Glomerular visceral epithelial cell (primary cell): Measurements from ENCODE around the gene LY86.

Experiments used
- DNase-seq: peaks from one replicate; pipeline ENCODE4 v3.0.0-alpha.2; 2016; ENCODE audit errors: extremely low spot score

LY86 gene

DNA sequence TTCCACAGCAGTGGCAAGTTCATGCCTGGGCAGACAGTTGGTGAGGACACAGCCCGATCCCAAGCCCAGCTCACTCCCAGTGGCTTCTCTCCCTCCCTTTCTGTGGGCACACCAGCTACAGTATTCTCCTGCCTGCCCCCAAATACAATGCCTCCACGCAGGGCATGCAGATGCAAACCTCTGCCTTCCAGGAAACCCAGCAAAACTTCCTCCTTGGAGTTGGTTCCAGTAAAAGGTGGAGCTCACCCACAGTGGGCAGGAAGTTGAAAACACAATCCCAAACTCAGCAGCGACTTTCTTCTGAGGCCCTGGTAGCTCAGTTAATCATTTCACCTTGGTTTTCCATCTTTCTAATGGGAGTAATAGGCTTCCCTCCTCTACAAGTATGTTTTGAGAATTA is 93.7 kb downstream of the LY86 start:
- DNase-seq = no peak

DNA sequence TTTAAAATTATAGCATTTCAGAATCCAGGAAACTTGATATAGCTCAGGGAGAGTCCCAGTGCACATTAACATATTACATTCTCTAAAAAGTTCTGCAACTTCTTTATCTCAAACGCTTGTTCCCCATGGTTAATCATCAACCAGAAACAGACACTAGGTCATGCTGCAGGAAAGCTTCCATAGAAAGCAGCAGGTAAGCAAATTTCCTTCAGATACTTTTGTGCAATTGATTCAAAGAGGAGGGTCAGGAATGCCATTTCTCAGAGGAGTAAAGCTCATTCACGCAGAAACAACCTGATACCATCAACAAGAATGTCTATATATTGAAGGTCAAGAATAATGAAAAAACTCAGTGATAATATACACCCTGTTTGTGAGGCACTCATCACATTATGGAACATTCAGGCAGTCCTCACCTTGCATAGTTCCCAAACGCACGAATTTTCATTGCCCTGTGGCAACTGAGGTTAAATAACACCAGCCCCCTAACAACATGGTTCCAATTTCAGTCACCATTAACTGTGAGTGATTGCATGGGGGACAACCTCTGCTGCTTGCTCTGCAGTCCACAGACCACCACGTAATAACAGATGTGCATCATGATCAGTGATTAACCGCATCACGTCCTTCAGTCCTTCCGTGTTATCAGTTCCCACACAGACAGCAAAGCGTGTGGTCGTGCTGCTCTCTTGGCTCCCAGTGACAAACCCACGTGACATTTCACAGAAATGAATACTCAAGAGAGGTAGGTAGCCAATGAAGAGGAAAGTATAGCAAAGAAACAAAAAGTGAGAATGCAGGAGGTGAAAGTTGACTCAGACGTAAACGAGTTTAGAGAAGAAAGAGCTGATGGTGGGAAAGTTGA is 95.7 kb downstream of the LY86 start:
- DNase-seq = peak; percentile 26

DNA sequence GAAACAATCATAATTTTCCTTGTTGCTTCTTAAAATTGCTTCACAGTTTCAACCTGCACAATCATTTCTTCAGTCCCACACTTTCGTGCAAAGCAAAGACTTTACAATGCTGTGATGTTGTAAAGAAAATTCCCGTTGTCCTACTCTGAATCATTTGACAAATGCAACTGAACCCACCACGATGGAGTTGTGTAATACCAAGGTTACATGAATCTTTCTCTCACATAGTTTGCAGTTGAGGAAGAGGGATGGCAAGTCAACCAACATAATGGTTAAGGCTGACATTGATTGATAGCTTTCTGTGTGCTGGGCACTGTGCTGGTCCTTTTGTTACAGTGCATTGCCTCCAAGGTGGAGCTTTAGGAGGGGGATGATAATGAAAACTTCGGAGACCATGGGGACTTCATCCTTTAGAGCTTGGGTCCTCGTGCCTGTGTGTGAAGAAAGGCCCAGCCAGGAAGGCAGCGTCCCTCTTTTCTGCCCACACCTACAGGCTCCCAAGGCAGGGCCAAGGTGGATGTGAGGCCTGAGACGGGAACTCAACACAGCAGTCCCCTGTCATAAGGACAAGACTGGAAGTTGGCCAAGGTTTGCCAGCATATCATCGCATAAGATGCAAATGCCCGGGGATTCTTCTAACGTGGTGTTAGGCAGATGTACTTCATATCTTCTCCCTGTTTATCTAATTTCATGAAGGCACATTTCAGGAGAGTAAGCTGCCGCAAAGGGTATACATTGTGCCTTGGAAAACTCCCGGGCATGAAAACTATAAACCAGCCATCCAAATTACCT is 96.9 kb downstream of the LY86 start:
- no peak for DNase-seq

DNA sequence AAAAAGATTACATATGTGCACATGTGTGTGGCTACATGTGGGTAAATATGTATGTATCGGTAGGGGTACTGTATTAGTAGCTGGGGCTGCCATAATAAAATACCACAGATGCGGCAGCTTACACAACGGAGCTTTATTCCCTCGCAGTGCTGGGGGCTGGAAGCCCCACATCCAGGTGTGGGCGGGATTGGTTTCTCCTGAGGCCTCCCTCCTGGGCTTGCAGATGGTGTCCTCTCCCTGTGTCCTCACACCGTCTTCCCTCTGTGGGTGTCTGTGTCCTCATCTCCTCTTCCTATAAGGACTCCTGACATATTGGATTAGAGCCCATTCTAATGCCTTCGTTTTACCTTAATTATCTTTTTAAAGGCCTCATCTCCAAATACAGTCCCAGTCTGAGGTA is 97.7 kb downstream of the LY86 start:
- DNase-seq = no peak

DNA sequence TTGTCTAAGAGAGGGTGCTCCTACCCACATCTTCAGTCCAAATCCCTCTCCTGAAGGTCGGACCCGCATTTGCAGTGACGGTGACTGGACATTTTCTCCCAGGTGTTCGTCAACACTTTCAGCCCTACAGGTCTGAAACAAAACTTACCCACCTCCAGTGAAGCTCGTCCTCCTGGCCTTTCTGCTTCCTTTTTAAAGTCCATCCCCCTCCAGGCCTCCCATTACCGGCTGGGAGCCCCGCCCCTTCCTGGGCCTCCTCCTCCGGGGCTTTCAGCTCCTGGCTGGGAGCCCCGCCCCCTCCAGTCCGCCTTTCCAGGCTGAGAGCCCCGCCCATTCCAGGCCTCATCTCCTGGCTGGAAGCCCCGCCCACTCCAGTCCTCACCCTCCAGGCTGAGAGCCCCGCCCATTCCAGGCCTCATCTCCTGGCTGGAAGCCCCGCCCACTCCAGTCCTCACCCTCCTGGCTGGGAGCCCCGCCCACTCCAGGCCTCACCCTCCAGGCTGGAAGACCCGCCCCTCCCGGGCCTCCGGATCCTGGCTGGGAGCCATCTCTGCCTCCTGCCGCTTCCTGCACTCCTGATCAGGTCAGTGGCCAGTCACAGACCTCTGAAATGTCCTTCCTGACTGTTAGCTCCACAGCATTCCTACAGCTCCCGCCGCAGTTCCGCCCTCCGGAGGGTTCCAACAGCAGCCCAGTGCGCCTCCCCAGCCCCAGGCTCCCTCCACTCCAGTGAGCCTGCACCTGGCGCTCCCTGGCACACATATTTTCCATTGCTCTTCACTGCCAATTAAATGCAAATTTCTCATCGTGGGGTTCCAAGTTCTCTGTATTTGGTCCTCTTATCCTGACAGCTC is 98.5 kb downstream of the LY86 start:
- peak; percentile 97 for DNase-seq

DNA sequence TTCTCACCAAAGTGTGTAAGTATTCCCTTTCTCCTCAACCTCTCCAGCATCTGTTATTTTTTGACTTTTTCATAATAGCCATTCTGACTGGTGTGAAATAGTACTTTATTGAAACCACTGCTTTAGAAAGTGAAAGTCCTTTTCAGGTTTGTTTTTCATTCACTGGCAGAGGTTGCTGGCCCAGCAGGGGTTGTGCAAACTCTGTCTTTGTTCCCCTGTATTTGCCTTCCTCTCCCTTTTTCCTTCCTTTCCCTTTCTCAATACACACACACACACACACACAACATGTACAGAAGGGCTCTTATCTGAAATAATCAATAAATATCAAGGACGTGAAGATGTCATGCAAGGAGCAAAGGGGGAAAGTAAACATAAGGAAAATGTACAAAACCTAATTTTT is 99.8 kb downstream of the LY86 start:
- DNase-seq = no peak

DNA sequence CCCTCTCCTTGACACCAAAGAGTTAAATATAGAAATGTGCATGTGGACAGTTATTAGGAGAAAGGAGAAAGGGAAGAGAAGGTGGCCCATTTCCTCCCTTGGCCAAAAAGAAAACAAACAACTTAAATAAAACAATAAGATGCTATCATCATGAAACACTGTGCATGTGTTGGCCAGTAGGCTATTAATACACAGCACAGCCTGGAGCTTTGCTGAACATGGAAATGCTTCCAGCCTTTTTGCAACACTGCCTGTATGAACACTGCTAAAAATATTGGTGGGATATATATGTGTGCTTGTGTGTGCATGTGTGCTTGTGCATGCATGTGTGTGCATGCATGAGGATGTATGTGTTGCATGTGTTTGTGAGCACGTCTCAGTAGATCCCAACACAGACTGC is 100.4 kb downstream of the LY86 start:
- no peak for DNase-seq

DNA sequence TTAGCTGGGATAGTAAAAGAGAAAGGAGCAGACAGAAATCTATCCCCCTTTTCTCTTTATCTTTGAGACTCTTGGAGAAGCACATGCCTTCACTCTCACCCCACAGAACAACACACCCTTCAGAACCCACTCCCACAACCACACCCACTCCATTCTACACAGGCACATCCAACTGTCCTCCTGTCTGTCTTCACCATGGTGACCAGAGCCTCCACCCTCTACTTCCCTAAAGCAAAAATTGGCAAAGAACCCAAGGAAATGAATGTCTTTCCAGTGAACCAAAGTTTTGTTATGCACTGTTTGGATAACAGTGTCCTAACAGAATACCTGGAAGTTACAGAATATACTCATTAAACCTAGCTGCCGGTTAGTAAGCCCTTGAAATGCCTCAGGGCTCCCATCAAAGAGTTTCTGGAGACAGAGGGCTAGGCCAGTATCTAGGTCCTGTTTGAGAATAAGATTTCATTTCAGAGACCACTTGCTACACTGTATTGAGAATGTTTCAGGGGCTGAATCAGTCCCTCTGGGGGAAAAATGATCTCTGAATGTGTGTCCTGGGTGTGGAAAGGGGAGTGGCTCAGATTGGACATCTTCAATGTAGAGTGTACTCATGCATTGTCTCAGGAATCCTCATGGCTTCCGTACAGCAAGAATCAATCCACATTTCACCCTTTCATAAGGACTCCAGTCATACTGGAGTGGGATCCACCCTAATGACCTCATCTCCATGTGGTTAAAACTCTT is 101.1 kb downstream of the LY86 start:
- no peak for DNase-seq

DNA sequence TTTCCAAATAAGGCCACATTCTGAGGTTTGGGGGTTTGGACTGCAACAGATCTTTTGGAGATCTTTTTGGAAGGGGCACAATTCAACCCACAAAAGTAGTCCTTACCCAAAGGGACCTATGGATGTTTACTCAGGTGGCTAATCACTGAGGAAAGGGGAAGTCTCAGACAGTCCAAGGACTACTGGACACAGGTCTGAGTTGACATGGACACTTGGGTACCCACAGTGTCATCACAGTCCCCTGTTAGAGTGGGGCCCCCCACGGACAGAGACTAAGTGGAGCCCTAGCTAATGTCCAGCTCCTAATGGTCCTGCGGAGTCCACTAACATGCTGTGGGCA is 101.6 kb downstream of the LY86 start:
- no peak for DNase-seq

DNA sequence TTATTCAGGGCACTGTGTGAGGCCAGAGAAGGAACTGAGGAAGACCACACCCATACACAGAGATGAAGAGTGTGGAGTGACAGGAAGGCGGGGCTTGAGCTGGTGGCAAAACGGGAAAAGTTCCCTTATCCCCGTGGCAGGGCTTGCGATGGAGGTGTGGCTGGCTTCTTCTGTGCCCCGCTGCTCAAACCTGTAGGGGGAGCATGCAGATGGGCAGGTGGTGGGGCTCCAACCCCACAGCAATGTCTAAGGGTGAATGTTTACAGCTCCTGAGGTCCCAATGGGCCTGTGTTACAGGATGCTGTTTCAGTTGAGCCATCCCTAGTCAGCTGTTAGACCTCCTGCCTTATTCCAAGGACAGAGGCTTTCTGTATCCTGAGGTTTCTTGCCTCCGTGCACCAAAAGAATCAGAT is 105.9 kb downstream of the LY86 start:
- no peak for DNase-seq

DNA sequence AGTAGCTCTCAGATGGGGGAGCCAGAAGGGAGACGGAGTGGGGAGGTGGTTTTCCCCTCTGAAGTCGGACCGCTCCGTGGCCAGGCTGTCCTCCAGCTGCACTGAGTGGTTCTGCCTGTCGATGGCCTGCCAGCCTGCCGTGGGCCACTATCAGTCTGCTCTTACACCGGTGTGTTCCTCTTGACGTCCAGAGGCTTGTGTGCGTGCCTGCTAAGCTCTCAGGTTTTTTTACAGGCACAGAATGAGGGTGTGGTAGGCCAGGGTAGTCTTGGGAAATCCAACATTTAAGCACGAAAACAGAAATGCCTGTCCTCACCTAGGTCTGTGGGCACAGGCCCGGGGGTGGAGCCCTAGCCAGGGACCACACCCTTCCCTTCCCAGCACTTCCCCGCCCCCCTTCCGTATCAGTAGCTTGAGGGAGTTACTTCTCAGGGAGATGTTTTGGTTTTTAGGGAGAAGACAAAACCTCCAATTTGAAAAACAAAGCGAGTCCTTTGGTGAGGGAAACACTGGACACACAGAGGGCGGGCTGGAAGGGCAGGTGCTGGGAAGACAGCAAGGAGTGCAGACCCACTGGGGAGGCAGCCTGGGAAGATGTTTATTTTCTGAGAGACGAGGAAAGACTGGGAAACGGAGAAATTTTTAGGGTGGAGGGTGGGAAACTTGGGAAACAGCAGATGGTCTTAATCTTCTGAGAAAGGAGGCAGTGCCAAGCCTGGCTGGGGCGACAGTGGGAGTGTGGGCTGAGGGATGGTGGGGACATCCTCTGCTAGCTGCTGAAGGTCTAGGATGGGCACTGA is 106.5 kb downstream of the LY86 start:
- DNase-seq = no peak

DNA sequence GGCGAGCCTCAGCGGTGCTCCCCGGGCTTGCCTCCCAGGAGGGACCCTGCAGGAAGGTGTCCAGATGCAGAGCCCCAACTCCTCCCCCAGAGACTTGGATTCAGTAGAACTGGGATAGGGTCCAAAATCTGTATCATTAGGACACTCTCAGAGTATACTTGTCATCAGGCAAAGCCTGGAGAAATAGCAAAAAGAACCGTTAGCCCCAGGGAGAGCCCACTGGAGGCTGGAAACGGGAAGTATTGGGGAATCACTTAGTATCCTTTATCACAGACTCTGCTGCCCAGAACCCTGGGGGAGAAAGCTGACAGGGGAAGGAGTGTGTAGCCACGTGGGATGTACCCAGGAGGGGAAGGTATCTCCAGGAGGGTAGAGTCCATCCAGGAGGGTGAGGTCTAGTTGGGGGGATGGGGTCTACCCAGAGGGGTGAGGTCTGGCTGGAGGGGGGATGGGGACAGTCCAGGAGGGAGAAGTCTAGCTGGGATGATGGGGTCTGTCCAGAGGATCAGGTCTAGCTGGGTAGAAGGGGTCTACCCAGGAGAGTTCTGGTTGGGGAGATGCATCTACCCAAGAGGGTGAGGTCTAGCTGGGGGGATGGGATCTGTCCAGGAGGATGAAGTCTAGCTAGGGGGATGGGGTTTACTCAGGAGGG is 107.2 kb downstream of the LY86 start:
- no peak for DNase-seq

DNA sequence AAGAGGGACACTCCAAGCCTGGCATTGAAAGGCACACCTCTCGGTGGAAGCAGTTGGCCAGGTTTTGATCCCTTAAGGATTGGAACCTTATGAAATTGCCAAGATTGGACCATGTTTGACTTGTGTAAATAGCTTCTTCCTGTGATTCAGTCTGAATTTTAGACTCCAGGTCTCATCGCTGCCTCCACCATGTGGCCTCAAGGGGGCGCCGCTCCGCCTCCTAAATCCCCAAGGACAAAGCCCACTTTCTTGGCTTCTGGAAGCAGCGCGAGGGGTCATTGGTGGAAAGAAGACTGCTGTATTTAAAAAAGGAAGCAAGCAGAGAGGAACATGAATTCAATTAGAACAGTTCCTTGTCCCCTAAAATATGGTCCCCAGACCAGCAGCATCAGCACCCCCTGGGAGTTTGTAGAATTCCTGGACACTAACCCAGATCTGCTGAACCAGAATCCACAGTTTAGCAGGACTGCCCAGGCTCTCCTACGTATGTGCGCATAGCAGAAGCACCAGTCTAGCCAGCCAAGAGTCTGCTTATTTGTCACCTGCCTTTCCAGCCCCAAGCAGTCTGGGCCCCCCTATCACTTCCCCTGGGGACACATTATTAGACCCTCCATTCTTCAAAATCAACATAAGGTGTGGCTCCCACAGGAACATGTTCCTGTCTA is 108.5 kb downstream of the LY86 start:
- DNase-seq = peak; percentile 34

DNA sequence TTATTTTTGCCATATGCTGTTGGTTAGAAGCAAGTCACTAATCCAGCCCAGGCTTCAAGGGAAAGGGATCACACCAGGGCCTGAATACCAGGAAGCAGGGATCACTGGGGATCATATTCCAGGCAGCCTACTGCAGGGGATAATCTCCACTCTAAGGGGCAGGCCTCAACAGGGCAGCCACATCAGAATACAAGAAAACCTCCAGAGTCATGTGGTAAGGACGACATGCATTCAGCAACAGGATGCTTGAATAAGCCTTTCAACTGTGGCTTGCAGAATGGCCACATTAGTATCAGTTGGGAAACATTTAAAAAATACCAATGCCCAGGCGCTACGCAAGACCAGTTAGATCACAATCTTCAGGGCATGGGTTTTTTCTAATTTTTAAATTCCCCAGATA is 109.1 kb downstream of the LY86 start:
- no peak for DNase-seq

DNA sequence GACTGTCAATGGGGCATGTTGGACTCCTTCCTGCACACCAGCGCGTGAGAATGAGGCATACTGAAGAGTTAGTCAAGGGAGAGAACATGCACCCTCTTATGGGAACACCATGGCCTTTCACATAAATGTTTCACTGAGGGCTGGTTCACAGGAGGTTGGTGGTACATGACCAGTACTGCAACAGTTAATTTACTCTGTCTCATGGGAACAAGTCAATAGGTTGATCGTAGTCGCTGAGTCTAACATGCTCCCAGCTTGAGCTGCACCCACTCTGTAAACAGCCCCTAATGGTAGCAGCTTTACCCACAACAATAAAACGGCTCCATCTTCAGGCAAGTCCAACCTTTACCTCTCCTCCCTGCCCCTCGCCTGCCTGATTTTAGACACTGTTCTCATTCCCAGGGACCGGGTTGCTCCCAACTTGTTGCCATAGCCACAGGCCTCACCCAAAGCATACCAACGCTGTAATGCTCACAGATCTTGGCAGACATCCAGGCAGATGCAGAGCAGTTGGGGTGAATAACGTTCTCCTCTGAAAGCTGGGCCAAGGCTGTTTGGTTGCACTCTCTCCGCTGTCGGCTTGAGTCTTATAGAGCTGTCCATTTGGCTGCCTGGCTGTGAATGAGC is 111.3 kb downstream of the LY86 start:
- DNase-seq = peak; percentile 69

DNA sequence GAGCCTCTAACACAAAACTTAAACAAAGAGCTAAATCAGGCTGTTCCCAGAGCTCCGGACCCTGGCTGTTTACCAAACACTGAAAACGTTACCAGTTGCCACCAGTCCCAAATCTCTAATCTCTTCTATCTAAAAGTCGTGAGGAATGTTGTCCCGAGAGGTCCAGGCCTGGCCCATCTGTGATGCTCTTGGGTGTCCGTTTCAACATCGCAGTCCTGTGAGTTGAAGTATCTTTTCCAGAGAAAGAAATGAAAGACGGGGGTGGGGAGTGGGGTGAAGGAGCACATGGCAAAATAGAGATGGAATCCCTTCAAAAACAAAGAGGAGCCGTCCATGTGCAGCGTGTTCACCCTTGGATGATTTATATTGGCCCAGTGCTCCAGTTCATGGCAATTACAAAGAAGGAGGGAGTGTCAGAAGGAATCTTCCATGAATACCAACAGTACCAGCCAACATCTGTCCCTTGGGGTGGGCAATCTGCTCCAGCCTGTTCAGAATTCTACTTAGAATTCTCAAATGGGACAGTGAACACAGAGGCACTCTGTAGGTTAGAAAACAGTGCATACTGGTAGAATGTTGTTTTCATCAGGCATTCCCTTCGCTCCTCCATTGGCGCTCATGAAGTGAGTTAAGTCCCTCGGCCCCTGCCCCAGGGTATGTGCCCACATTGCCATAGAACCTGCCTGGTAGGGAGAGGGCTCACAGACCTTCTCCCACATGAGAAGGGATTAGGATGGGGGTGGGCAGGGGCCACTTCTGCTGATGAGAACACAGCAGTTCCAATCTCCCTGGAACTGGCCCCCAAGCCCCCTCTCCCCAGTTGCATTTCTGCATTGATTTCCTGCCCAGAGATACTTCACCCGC is 112.1 kb downstream of the LY86 start:
- no peak for DNase-seq

DNA sequence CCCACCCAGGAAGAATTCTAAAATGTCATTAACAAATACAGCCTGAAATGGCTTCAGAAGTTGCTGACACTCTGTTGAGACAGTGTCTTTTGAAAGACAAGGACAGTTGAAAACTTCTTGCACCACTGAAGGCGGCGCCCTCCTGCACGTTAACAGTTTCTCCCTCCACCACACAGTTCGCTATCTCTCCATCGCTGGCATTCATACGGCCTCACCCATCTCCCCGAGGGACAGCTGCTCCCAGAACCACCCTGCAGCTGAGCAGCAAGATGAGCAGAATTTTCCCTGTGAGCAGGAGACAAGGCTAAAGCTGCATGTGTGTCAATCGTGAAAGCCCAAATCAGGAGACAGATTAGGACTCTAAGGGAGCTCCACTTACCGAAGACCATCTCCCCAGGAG is 113.3 kb downstream of the LY86 start:
- no peak for DNase-seq

DNA sequence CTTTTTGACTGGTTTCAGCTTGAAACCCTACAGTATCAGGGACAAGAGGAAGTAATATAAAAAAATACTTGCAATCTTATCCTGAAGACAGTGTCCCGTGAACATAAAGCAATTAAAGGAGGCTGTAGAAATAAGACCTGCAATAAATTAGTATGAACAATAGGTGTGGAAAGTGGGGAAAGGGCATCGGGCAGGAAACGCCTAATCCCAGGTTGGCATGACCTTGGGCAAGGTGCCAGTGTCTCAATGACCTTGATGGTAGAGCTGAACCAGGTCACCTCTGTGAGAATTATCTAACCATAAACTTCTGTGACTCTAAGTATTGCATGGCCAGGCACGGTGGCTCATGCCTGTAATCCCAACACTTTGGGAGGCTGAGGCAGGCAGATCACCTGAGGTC is 115.2 kb downstream of the LY86 start:
- DNase-seq = no peak
